Peyer's patch (tissue), 4 donors: Measurements from ENCODE around the gene CGNL1. TPM values are rescaled to one million over a fixed set of nuclear protein-coding genes. Genes with fewer than 3 reads are reported as not detected.
A peak's percentile ranks its signal among the peaks of the same experiment; 100 is the strongest.

Experiments
- DNase-seq, 3 donors: peaks; one replicate each; pipeline ENCODE4 v3.0.0-alpha.2; 2017 to 2019
- H3K27ac ChIP-seq, 4 donors: fragments of 200-600 bp; sonication (generic); one replicate each; pipeline ENCODE4 v1.5.1; 2016 to 2019
- H3K27me3 ChIP-seq, 2 donors: fragments of 200-600 bp; sonication (generic); one replicate each; pipeline ENCODE4 v1.5.1; 2019
- H3K36me3 ChIP-seq, 3 donors: fragments of 200-600 bp; sonication (generic); one replicate each; pipeline ENCODE4 v1.5.1; 2016 to 2019
- H3K4me1 ChIP-seq, 4 donors: fragments of 200-600 bp; sonication (generic); one replicate each; pipeline ENCODE4 v1.5.1; 2016 to 2019
- H3K4me3 ChIP-seq, 4 donors: fragments of 200-600 bp; sonication (generic); 1 replicate in 3 of 4; 2 replicates in 1 of 4; pipeline ENCODE4 v1.5.1; 2016 to 2019; ENCODE audit warnings: mild to moderate bottlenecking in 1 of 4
- H3K9me3 ChIP-seq, 4 donors: fragments of 200-600 bp; sonication (generic); one replicate each; pipeline ENCODE4 v1.5.1; 2016 to 2019; ENCODE audit warnings: mild to moderate bottlenecking in 1 of 4
- POLR2A ChIP-seq, 2 donors: fragments of 450-650 bp; IDR thresholded peaks; one replicate each; pipeline ENCODE4 v1.5.1; 2017; ENCODE audit warnings: antibody characterized with exemption in 2 of 2, mild to moderate bottlenecking in 2 of 2, moderate library complexity in 2 of 2
- total RNA-seq, 4 donors: library from RNA; depleted of rRNA; stranded (reverse); fragments of >200 nt; gene quantifications; one replicate each; pipeline ENCODE4 v1.1.0, GENCODE V29; 2016
- TF ChIP-seq, protein P1 (sequence below), 6 experiments: fragments of 450-650 bp in 4 of 6; fragments of 200-600 bp in 2 of 6; sonication (generic) in 1 of 6; IDR thresholded peaks; one replicate each; pipeline ENCODE4 v1.5.1; 2017 to 2019; ENCODE audit warnings: antibody characterized with exemption in 6 of 6, mild to moderate bottlenecking in 3 of 6, moderate library complexity in 1 of 6

CGNL1 gene
- total RNA-seq, 4 donors from 2014 or later: 1.2 to 9.9 (median 2.1) TPM

DNA sequence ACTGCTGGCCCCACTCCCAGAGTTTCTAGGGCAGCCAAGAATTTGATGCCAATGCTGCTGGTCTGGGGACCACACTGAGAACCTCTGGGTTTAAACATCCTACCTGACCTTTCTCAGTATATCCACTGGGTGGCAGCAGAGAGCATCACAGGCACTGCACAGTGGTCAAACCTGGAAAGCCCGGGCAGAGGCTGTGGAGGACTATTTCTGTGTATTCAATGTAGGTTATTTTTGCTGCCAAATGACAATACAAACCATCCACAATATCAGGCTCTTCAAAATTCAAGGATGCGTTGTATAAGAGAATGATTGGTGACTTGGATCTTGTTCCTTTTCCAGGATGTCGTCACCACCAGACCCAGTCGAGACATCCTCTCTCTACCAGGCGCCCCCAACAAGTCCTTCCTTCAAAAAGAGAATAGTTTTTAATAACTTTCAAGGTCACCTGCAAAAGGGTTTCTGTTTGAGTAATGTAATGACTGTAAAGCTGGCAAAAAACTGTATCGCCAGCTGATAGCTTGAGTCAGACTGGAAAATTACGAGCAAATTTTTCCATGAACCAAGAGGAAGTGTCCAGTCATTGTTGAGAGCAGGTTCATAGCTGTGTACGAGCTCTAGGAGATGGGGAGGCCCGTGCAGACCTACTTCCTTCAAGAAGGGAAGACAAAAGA, 184.9 kb downstream of the CGNL1 start:
- peaks cover 0 to 18% (median 2%) of the 10 kb centered on the region in 4 donors for H3K4me1 ChIP-seq
- DNase-seq: peak in 2 of 3 donors; percentile 58 to 87
- TF ChIP-seq, protein P1, sequence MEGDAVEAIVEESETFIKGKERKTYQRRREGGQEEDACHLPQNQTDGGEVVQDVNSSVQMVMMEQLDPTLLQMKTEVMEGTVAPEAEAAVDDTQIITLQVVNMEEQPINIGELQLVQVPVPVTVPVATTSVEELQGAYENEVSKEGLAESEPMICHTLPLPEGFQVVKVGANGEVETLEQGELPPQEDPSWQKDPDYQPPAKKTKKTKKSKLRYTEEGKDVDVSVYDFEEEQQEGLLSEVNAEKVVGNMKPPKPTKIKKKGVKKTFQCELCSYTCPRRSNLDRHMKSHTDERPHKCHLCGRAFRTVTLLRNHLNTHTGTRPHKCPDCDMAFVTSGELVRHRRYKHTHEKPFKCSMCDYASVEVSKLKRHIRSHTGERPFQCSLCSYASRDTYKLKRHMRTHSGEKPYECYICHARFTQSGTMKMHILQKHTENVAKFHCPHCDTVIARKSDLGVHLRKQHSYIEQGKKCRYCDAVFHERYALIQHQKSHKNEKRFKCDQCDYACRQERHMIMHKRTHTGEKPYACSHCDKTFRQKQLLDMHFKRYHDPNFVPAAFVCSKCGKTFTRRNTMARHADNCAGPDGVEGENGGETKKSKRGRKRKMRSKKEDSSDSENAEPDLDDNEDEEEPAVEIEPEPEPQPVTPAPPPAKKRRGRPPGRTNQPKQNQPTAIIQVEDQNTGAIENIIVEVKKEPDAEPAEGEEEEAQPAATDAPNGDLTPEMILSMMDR (IDR thresholded peaks at IDR 0.05): peak; percentile 70 to 95 (median 90)
- no peak for TF ChIP-seq POLR2A (IDR thresholded peaks at IDR 0.05)
- H3K36me3 ChIP-seq: no peaks in the 10 kb centered on the region
- no peak overlapping the region for H3K27ac ChIP-seq
- no peaks in the 10 kb centered on the region for H3K27me3 ChIP-seq
- H3K9me3 ChIP-seq: no peaks in the 10 kb centered on the region
- no peak overlapping the region for H3K4me3 ChIP-seq

DNA sequence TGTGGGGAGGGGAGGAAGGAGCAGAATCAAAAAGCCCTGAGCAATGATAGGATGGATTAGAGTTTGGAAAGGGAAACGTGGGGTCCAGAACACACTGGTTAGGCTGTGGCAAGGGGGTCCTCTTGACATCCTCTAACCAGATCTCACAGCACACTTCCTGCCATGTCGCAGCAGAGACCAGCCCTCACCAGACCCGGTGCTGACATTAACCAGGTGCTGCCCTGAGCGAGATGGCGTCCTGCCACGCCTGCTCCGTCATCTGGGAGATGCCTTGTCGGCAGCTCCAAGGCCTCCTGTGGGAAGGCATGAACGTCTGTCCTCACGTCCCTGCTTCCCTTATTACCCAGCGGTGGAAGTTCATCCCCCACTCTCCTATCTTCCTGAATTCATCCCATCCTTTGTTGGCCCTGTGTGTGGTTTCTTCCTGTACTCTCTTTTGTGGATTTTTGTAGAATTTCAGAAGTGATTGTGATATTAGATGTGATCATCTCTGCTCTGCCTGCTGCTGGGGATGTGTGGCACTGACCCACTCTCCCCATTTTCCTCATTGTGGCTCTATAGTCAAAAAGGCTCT, 186.0 kb downstream of the CGNL1 start:
- no peak overlapping the region for H3K4me3 ChIP-seq
- no peaks in the 10 kb centered on the region for H3K9me3 ChIP-seq
- TF ChIP-seq, protein P1 (IDR thresholded peaks at IDR 0.05): no peak
- TF ChIP-seq POLR2A (IDR thresholded peaks at IDR 0.05): no peak
- H3K4me1 ChIP-seq: peaks cover 0 to 18% (median 2%) of the 10 kb centered on the region in 4 donors
- peak overlapping the region in 1 of 4 donors; percentile 5 for H3K27ac ChIP-seq
- H3K27me3 ChIP-seq: no peaks in the 10 kb centered on the region
- H3K36me3 ChIP-seq: no peaks in the 10 kb centered on the region
- DNase-seq: no peak

DNA sequence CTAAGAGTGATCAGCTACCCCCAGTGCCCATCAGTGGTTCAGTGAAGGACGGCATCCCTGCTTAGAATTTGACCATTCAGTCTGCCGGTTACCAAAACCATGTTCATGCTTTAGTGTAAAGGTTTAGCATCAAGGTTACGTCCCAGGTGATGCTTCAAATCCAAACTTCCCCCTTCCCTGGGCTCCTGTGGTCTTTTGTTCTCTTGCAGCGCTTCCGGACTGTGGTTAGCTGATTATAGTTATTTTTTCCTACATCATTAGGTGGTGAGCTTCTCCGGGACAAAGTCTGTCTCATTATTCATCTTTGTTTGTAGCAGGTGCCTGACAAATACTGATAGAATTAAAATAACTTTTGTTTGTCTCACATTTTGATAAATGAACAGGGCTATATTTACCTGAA, 187.1 kb downstream of the CGNL1 start:
- TF ChIP-seq, protein P1 (IDR thresholded peaks at IDR 0.05): no peak
- TF ChIP-seq POLR2A (IDR thresholded peaks at IDR 0.05): no peak
- no peak for DNase-seq
- Histone ChIP-seq H3K4me3 (no peak overlapping the region), H3K27me3 (no peaks in the 10 kb centered on the region), H3K9me3 (no peaks in the 10 kb centered on the region), H3K36me3 (no peaks in the 10 kb centered on the region), H3K27ac (no peak overlapping the region), H3K4me1 (peaks cover 0 to 18% (median 2%) of the 10 kb centered on the region in 4 donors)

DNA sequence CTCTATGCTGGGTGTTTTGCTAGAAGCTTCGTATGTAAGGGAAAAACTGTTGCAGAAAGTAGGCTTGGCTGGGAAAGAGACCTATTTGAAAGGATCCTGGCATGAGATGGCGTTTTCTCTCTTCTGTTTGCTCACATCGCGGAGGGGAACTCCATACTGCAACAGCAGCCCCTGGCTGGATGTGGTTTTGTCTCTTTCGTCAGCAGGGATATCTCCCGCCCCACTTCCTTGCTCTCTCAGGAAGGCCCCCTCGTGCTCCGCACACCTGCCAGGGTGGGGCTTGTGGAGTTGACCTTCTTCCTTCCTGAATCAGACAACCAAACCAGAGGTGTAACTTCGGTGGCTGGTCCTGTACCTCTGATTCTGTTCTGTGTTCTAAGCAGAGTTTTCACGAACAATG, 189.0 kb downstream of the CGNL1 start:
- Histone ChIP-seq H3K27me3 (no peaks in the 10 kb centered on the region), H3K9me3 (no peaks in the 10 kb centered on the region), H3K4me1 (peaks cover 0 to 15% (median 2%) of the 10 kb centered on the region in 4 donors), H3K27ac (peak overlapping the region in 1 of 4 donors; percentile 69), H3K4me3 (no peak overlapping the region), H3K36me3 (no peaks in the 10 kb centered on the region)
- TF ChIP-seq, protein P1 (IDR thresholded peaks at IDR 0.05): no peak
- no peak for TF ChIP-seq POLR2A (IDR thresholded peaks at IDR 0.05)
- DNase-seq: peak; percentile 29 to 78 (median 67)

DNA sequence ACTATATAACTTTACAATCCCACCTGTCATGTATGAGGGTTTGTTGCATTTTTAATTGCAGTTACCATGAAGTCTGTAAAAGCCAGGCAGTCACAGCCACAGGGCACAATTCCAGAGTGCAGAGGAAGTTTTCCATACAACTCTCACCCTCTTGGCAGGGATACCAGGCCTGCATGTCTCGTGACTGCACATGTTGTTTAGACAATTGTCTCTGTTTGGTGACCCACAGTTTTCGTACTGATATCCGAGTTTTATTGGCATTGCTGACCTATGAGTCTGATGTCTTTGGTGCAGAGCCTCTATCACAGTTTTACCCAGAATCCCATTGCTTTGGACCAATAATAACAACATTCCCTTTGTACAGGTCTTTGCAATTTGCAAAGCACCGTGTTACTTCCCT, 190.5 kb downstream of the CGNL1 start:
- Histone ChIP-seq H3K27ac (peak overlapping the region in 2 of 4 donors; percentile 24 to 69), H3K4me3 (no peak overlapping the region), H3K27me3 (no peaks in the 10 kb centered on the region), H3K9me3 (no peaks in the 10 kb centered on the region), H3K36me3 (no peaks in the 10 kb centered on the region), H3K4me1 (peaks cover 0 to 8% (median 0%) of the 10 kb centered on the region in 4 donors)
- no peak for TF ChIP-seq POLR2A (IDR thresholded peaks at IDR 0.05)
- TF ChIP-seq, protein P1 (IDR thresholded peaks at IDR 0.05): no peak
- peak in 2 of 3 donors; percentile 67 to 86 for DNase-seq
